Left lung (tissue), 10 donors: Measurements from ENCODE around the gene TCIRG1. TPM values are rescaled to one million over a fixed set of nuclear protein-coding genes. Genes with fewer than 3 reads are reported as not detected.

Source experiments
- ATAC-seq: fragments of 200-7000 bp; cut with Tn5 transposase; one replicate; pipeline ENCODE4 v1.9.1; 2020; ENCODE audit warnings: moderate library complexity
- DNase-seq, 4 donors: peaks; one replicate each; pipeline ENCODE4 v3.0.0-alpha.2; 2013 to 2020
- H3K27ac ChIP-seq, 2 donors: fragments of 200-600 bp; sonication (generic) in 1 of 2; one replicate each; pipeline versions ENCODE4 v1.5.0 to v1.8.0; 2020 to 2021
- H3K27me3 ChIP-seq, 2 donors: fragments of 200-600 bp; sonication (generic) in 1 of 2; one replicate each; pipeline versions ENCODE4 v1.5.0 to v1.8.0; 2020 to 2021
- H3K36me3 ChIP-seq, 2 donors: fragments of 200-600 bp; sonication (generic) in 1 of 2; one replicate each; pipeline versions ENCODE4 v1.5.0 to v1.8.0; 2020 to 2021
- H3K4me1 ChIP-seq, 2 donors: fragments of 200-600 bp; one replicate each; pipeline ENCODE4 v1.8.0; 2021
- H3K4me3 ChIP-seq, 2 donors: fragments of 200-600 bp; sonication (generic) in 1 of 2; one replicate each; pipeline versions ENCODE4 v1.5.0 to v1.8.0; 2020 to 2021; ENCODE audit warnings: mild to moderate bottlenecking in 1 of 2
- H3K9me3 ChIP-seq, 2 donors: fragments of 200-600 bp; sonication (generic) in 1 of 2; one replicate each; pipeline versions ENCODE4 v1.5.0 to v1.8.0; 2020 to 2021
- intact Hi-C, 2 donors: fragments of 100-400 bp; cut with DNase I; formaldehyde crosslinking; loops; one replicate each; pipeline versions ENCODE4 v1.11.2 to v1.14.2; 2022
- polyA plus RNA-seq, 6 donors: library from polyadenylated mRNA; unstranded; fragments of 120-200 nt; gene quantifications; one replicate each; pipeline ENCODE4 v1.2.1, GENCODE V29; 2013; ENCODE audit not compliant: insufficient read length in 6 of 6
- total RNA-seq, 2 donors: library from RNA; stranded (reverse); fragmentation: NEBNext Ultra II Directional; extraction: Animal tissue kit (Norgen Biotek cat#: 25700); gene quantifications; one replicate each; pipeline ENCODE4 v1.2.1, GENCODE V29; 2021
- TF ChIP-seq, protein P1 (sequence below), 2 donors: fragments of 200-600 bp; sonication (generic) in 1 of 2; IDR thresholded peaks; one replicate each; pipeline versions ENCODE4 v1.5.0 to v1.8.0; 2021; ENCODE audit warnings: antibody characterized with exemption in 2 of 2
- donor health status: DM: no; HTN: yes; CAD: no.
- donor health status: DM: no; HTN: no; CAD: no.

Gene TCIRG1
- total and polyA plus RNA-seq, 8 donors: 24.3 to 323 (median 37.7) TPM

GRCh38 chr11:68053117-68053516 is 14.3 kb downstream of the TCIRG1 start:
- H3K9me3 ChIP-seq: no peaks in the 10 kb centered on the region
- intact Hi-C loops: no loop called here
- TF ChIP-seq, protein P1, sequence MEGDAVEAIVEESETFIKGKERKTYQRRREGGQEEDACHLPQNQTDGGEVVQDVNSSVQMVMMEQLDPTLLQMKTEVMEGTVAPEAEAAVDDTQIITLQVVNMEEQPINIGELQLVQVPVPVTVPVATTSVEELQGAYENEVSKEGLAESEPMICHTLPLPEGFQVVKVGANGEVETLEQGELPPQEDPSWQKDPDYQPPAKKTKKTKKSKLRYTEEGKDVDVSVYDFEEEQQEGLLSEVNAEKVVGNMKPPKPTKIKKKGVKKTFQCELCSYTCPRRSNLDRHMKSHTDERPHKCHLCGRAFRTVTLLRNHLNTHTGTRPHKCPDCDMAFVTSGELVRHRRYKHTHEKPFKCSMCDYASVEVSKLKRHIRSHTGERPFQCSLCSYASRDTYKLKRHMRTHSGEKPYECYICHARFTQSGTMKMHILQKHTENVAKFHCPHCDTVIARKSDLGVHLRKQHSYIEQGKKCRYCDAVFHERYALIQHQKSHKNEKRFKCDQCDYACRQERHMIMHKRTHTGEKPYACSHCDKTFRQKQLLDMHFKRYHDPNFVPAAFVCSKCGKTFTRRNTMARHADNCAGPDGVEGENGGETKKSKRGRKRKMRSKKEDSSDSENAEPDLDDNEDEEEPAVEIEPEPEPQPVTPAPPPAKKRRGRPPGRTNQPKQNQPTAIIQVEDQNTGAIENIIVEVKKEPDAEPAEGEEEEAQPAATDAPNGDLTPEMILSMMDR (IDR thresholded peaks at IDR 0.05): no peak
- no peak for ATAC-seq
- H3K36me3 ChIP-seq: peaks cover 0 to 76% of the 10 kb centered on the region in 2 donors
- H3K27ac ChIP-seq: peak overlapping the region in 1 of 2 donors; percentile 13
- H3K27me3 ChIP-seq: no peaks in the 10 kb centered on the region
- H3K4me1 ChIP-seq: no peaks in the 10 kb centered on the region
- H3K4me3 ChIP-seq: no peak overlapping the region
- DNase-seq: peak in 1 of 4 donors; percentile 52

DNA sequence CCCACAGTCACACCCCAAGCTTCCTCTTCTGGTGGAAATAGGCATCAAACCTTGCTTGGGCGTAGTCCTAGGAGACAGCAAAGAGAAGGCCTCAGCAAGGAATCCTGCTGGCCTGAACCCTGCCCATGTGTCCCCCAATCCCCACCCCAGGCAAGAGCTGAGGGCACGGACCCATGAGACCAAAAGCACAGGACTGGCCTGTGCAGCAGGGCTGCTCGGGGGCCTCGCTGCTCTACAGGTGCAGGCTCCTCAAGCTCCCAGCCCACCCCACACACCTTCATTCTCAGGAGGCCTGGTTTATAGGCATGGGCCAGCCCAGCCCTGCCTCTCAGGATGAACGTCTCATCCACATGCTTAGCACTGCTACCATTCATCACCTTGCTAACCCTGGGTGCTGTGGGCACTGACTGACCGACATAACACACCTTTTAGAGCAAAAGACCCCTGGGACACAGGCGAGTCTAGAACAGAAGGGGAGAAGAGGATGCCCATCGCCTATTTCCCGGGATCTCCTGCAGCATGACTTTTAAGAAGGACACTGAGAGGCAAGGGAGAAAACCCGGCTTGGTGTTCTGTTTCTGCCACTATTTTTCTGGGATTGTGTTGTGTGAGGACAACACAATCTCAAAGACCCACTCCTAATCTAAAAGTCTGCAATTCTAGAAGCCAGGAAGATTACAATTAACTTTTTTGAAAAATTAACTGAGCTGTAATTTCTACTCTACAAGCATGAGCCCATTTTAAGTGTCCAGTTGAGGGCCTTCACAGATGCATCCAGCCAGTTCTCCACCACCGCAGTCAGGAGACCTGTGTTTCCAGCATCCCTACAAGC is 15.4 kb downstream of the TCIRG1 start:
- ATAC-seq (no peak), DNase-seq (peak in 1 of 4 donors; percentile 59)
- TF ChIP-seq, protein P1 (IDR thresholded peaks at IDR 0.05): no peak
- Histone ChIP-seq H3K27me3 (no peaks in the 10 kb centered on the region), H3K36me3 (peaks cover 0 to 73% of the 10 kb centered on the region in 2 donors), H3K27ac (no peak overlapping the region), H3K4me3 (no peak overlapping the region), H3K9me3 (no peaks in the 10 kb centered on the region), H3K4me1 (no peaks in the 10 kb centered on the region)
- intact Hi-C loops: no loop called here

- Histone ChIP-seq H3K27me3 (no peaks in the 10 kb centered on the region), H3K4me3 (no peak overlapping the region), H3K36me3 (peaks cover 0 to 59% of the 10 kb centered on the region in 2 donors), H3K27ac (no peak overlapping the region), H3K9me3 (no peaks in the 10 kb centered on the region), H3K4me1 (no peaks in the 10 kb centered on the region)
- TF ChIP-seq, protein P1 (IDR thresholded peaks at IDR 0.05): no peak
- DNase-seq: no peak
- ATAC-seq: no peak
- intact Hi-C loops: no loop called here
Measured at GRCh38 chr11:68056317-68057285, 17.8 kb downstream of the TCIRG1 start.

GRCh38 chr11:68057807-68058206 is 19.0 kb downstream of the TCIRG1 start:
- TF ChIP-seq, protein P1 (IDR thresholded peaks at IDR 0.05): no peak
- Histone ChIP-seq H3K36me3 (peaks cover 0 to 59% of the 10 kb centered on the region in 2 donors), H3K4me3 (no peak overlapping the region), H3K27ac (no peak overlapping the region), H3K4me1 (no peaks in the 10 kb centered on the region), H3K27me3 (no peaks in the 10 kb centered on the region), H3K9me3 (no peaks in the 10 kb centered on the region)
- intact Hi-C loops: no loop called here
- no peak for DNase-seq
- no peak for ATAC-seq

DNA sequence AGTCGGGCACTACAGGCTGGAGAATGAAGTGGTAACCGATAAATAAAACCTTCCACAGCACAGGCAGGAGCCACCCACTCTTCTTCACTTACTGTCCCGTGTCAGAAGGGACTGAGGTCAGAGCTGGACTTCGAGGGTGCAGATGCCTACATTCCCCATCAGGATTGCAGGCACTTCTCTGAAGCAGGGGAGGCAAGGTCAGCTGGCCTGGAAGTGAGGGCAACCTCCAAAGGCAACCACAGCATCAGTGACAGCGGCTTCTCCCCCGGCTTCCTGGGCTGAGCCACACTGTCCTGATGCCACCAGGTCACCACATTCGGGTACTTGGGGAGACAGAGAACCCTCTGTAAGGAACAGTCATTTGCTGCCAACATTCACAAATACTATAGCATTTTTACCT is 22.7 kb downstream of the TCIRG1 start:
- H3K27ac ChIP-seq: no peak overlapping the region
- H3K4me3 ChIP-seq: no peak overlapping the region
- no peaks in the 10 kb centered on the region for H3K9me3 ChIP-seq
- H3K36me3 ChIP-seq: peaks cover 4 to 73% of the 10 kb centered on the region in 2 donors
- intact Hi-C loops: no loop called here
- TF ChIP-seq, protein P1 (IDR thresholded peaks at IDR 0.05): no peak
- ATAC-seq: no peak
- no peaks in the 10 kb centered on the region for H3K27me3 ChIP-seq
- DNase-seq: no peak
- H3K4me1 ChIP-seq: no peaks in the 10 kb centered on the region
